Mesenchymal stem cell (in vitro differentiated cells and primary cell): ENCODE data around the gene IGF1R.
A peak's percentile ranks its signal among the peaks of the same experiment; 100 is the strongest.

Source experiments
- DNase-seq: peaks from one replicate; pipeline ENCODE4 v3.0.0-alpha.2; 2013
- H2AFZ ChIP-seq: one replicate; pipeline ENCODE4 v1.6.1; 2013; ENCODE audit warnings: low read depth, mild to moderate bottlenecking, control low read depth, inconsistent platforms, low read length, moderate library complexity
- H2AK5ac ChIP-seq: 2 replicates; pipeline ENCODE4 v1.6.1; 2013; ENCODE audit warnings: low read length, moderate library complexity, mild to moderate bottlenecking, inconsistent platforms; ENCODE audit not compliant: severe bottlenecking
- H2BK120ac ChIP-seq: one replicate; pipeline ENCODE4 v1.6.1; 2013; ENCODE audit warnings: low read depth, mild to moderate bottlenecking, inconsistent platforms, low read length, moderate library complexity
- H2BK12ac ChIP-seq, 2 experiments: one replicate each; pipeline ENCODE4 v1.6.1; 2013; ENCODE audit warnings: inconsistent platforms in 2 of 2, low read length in 2 of 2, mild to moderate bottlenecking in 2 of 2, moderate library complexity in 2 of 2, control low read depth in 1 of 2
- H2BK15ac ChIP-seq: one replicate; pipeline ENCODE4 v1.6.1; 2013; ENCODE audit warnings: mild to moderate bottlenecking, low read depth, inconsistent platforms; ENCODE audit not compliant: poor library complexity, severe bottlenecking
- H2BK5ac ChIP-seq: 2 replicates; pipeline ENCODE4 v1.6.1; 2013; ENCODE audit warnings: low read depth, mild to moderate bottlenecking, low read length, control low read depth, inconsistent platforms; ENCODE audit not compliant: poor library complexity, severe bottlenecking
- H3K14ac ChIP-seq, 2 experiments: one replicate each; pipeline ENCODE4 v1.6.1; 2013; ENCODE audit warnings: inconsistent platforms in 2 of 2, low read length in 2 of 2, control low read depth in 1 of 2, mild to moderate bottlenecking in 1 of 2, moderate library complexity in 1 of 2
- H3K18ac ChIP-seq, 2 experiments: one replicate each; pipeline ENCODE4 v1.6.1; 2013; ENCODE audit warnings: inconsistent platforms in 2 of 2, low read length in 2 of 2, control low read depth in 1 of 2, low read depth in 1 of 2, mild to moderate bottlenecking in 1 of 2
- H3K23ac ChIP-seq, 2 experiments: one replicate each; pipeline ENCODE4 v1.6.1; 2013; ENCODE audit warnings: inconsistent platforms in 2 of 2, low read length in 2 of 2, mild to moderate bottlenecking in 2 of 2, moderate library complexity in 2 of 2, control low read depth in 1 of 2
- H3K27ac ChIP-seq: 2 replicates; pipeline ENCODE4 v1.5.1; 2013; ENCODE audit warnings: mild to moderate bottlenecking, moderate library complexity, low read length, control low read depth, inconsistent platforms; ENCODE audit not compliant: poor library complexity, severe bottlenecking
- H3K27me3 ChIP-seq, 2 experiments: 2 replicates each; pipeline versions ENCODE4 v1.6.1 to v1.7.0; 2013; ENCODE audit warnings: low read length in 2 of 2, mild to moderate bottlenecking in 2 of 2, moderate library complexity in 2 of 2, control low read depth in 1 of 2, inconsistent platforms in 1 of 2; ENCODE audit not compliant: control insufficient read depth in 1 of 2, insufficient read depth in 1 of 2
- H3K36me3 ChIP-seq, 2 experiments: 2 replicates each; pipeline versions ENCODE4 v1.6.1 to v1.7.0; 2013; ENCODE audit warnings: low read length in 2 of 2, control low read depth in 1 of 2, inconsistent platforms in 1 of 2, low read depth in 1 of 2, mild to moderate bottlenecking in 1 of 2; ENCODE audit not compliant: insufficient read depth in 2 of 2, control insufficient read depth in 1 of 2
- H3K4ac ChIP-seq, 2 experiments: one replicate each; pipeline ENCODE4 v1.6.1; 2013; ENCODE audit warnings: inconsistent platforms in 2 of 2, low read length in 2 of 2, mild to moderate bottlenecking in 2 of 2, moderate library complexity in 2 of 2, control low read depth in 1 of 2, low read depth in 1 of 2
- H3K4me1 ChIP-seq: 2 replicates; pipeline ENCODE4 v1.6.1; 2013; ENCODE audit warnings: low read depth, low read length, control low read depth; ENCODE audit not compliant: control insufficient read depth, insufficient read depth
- H3K4me2 ChIP-seq: 2 replicates; pipeline ENCODE4 v1.6.1; 2013; ENCODE audit warnings: low read length, mild to moderate bottlenecking, inconsistent platforms; ENCODE audit not compliant: poor library complexity, severe bottlenecking
- H3K4me3 ChIP-seq, 2 experiments: 2 replicates each; pipeline versions ENCODE4 v1.5.1 to v1.7.0; 2013; ENCODE audit warnings: low read length in 2 of 2, mild to moderate bottlenecking in 2 of 2, control low read depth in 1 of 2, low read depth in 1 of 2; ENCODE audit not compliant: insufficient read depth in 1 of 2
- H3K79me1 ChIP-seq: replicated peaks from 2 replicates; pipeline ENCODE4 v1.6.1; 2013; ENCODE audit warnings: mild to moderate bottlenecking, control low read depth, low read length, inconsistent platforms; ENCODE audit not compliant: poor library complexity, severe bottlenecking
- H3K9ac ChIP-seq: 2 replicates; pipeline ENCODE4 v1.7.0; 2013; ENCODE audit warnings: mild to moderate bottlenecking, low read length, moderate library complexity
- H3K9me3 ChIP-seq: 2 replicates; pipeline ENCODE4 v1.7.0; 2013; ENCODE audit warnings: mild to moderate bottlenecking, low read length; ENCODE audit not compliant: control insufficient read depth
- H4K8ac ChIP-seq: one replicate; pipeline ENCODE4 v1.6.1; 2013; ENCODE audit warnings: inconsistent platforms, mild to moderate bottlenecking, low read length, moderate library complexity
- H4K91ac ChIP-seq: one replicate; pipeline ENCODE4 v1.6.1; 2013; ENCODE audit warnings: mild to moderate bottlenecking, low read length, inconsistent platforms
- WGBS: methylation state at CpG from one replicate; pipeline ENCODE4 v1.1.7; 2013; ENCODE audit warnings: mixed read lengths; 5-methylcytosine and 5-hydroxymethylcytosine counted together

Gene IGF1R

GRCh38 chr15:98794748-98795147 lies 146.4 kb downstream of the IGF1R start:
- no peak overlapping the region for H3K4ac ChIP-seq

GRCh38 chr15:98795980-98796379 lies 147.6 kb downstream of the IGF1R start:
- no peaks in the 10 kb centered on the region for H3K27me3 ChIP-seq
- no peak overlapping the region for H2BK5ac ChIP-seq
- H2BK15ac ChIP-seq, result peak overlapping the region; percentile 19
- no peak overlapping the region for H2BK12ac ChIP-seq
- H3K9me3 ChIP-seq, result no peaks in the 10 kb centered on the region
- peak overlapping the region; percentile 23 to 29 for H3K18ac ChIP-seq
- no peak overlapping the region for H4K8ac ChIP-seq
- H2AFZ ChIP-seq, result no peak overlapping the region
- 91% methylated on average over 10 of the region's 10 CpGs for WGBS
- H3K9ac ChIP-seq, result no peak overlapping the region
- no peak overlapping the region for H4K91ac ChIP-seq
- peak overlapping the region in 1 of 2 experiments; percentile 13 for H3K4ac ChIP-seq
- H3K27ac ChIP-seq, result no peak overlapping the region
- no peak overlapping the region for H3K4me3 ChIP-seq
- no peak overlapping the region for H3K4me2 ChIP-seq
- peak overlapping the region in 1 of 2 experiments; percentile 19 for H3K14ac ChIP-seq
- DNase-seq, result no peak
- H3K4me1 ChIP-seq, result peaks cover 18% of the 10 kb centered on the region
- H3K23ac ChIP-seq, result no peak overlapping the region
- H2BK120ac ChIP-seq, result no peak overlapping the region
- H3K79me1 ChIP-seq, result peaks cover 26% of the 10 kb centered on the region
- H3K36me3 ChIP-seq, result no peaks in the 10 kb centered on the region
- H2AK5ac ChIP-seq, result no peak overlapping the region

More at GRCh38 chr15:98794748-98795147, 146.4 kb downstream of the IGF1R start:
- 57% methylated on average over 2 of the region's 3 CpGs for WGBS
- Histone ChIP-seq H3K18ac (no peak overlapping the region), H3K9ac (no peak overlapping the region), H3K14ac (no peak overlapping the region), H2BK12ac (no peak overlapping the region), H3K23ac (no peak overlapping the region), H3K4me3 (no peak overlapping the region), H4K91ac (no peak overlapping the region), H3K79me1 (peaks cover 33% of the 10 kb centered on the region), H3K36me3 (no peaks in the 10 kb centered on the region), H3K4me2 (no peak overlapping the region), H3K27me3 (no peaks in the 10 kb centered on the region), H4K8ac (no peak overlapping the region), H2BK120ac (no peak overlapping the region), H3K9me3 (no peaks in the 10 kb centered on the region), H2AFZ (no peak overlapping the region), H2BK15ac (no peak overlapping the region), H3K4me1 (peaks cover 16% of the 10 kb centered on the region), H2BK5ac (no peak overlapping the region), H3K27ac (no peak overlapping the region), H2AK5ac (no peak overlapping the region)
- peak; percentile 76 for DNase-seq

DNA sequence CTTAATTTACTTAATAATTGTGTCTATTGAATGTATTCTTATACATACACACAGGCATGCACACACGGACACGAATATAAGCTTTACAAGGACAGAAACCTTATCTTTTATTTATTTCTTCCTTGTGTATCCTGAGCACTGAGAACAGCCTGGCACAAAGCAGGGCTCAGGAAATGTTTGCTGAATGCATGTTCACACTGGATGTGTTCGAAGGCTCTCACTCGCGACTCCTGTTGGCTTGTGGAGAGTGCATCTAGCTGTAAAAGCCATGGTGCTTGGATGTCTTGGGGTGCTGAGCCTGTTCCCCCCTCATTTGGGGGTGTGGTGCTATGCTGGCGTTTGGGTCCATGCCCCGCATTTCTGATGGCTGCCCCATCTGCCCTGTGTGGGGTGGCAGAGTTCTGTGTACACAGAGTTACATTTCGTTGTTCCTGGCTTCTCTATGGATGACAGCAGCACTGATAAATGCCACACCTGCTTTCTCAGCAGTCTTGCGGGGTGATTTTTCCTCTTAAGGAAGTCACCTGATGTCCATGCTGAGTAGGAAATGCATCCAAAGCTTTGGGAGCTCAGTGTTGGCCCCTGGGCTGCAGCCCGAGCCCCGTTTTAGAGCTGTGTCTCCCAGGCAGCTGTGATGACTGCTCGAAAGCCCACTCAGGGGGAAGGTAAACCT lies 148.5 kb downstream of the IGF1R start:
- Histone ChIP-seq H3K4ac (no peak overlapping the region), H2BK5ac (no peak overlapping the region), H3K79me1 (peaks cover 26% of the 10 kb centered on the region), H4K91ac (no peak overlapping the region), H2AFZ (no peak overlapping the region), H3K9me3 (no peaks in the 10 kb centered on the region), H3K27ac (no peak overlapping the region), H2BK12ac (peak overlapping the region in 1 of 2 experiments; percentile 57), H3K27me3 (no peaks in the 10 kb centered on the region), H3K18ac (peak overlapping the region; percentile 13 to 47), H3K4me2 (no peak overlapping the region), H3K36me3 (no peaks in the 10 kb centered on the region), H4K8ac (peak overlapping the region; percentile 1), H3K14ac (peak overlapping the region in 1 of 2 experiments; percentile 29), H3K23ac (no peak overlapping the region), H2BK15ac (no peak overlapping the region), H3K4me3 (no peak overlapping the region), H3K9ac (no peak overlapping the region), H2AK5ac (no peak overlapping the region), H3K4me1 (peaks cover 26% of the 10 kb centered on the region), H2BK120ac (no peak overlapping the region)
- DNase-seq, result no peak
- 89% methylated on average over 12 of the region's 12 CpGs for WGBS

DNA sequence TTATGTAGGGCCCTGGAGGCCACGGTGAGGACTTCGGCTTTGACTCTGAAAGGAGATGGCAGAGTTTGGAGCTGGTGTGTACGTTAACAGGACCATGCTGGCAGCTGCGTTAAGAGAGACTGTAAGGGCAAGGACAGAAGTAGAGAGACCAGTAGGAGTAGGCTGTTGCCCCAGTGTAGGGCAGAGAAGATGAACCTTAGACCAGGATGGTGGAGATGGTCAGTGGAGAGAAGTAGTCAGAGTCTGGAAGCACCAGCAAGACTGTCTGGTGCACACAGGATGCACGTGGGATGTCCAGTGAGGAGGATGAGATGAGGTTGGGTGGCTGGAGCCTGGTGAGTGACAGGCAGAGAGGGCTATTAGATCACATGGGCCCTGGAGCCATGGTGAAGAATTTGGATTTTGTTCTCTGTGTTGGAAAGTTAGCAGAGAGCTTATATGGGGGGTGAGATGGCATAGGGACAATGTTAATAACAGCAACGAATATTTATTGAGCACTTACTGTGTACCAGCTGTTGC lies 150.1 kb downstream of the IGF1R start:
- Histone ChIP-seq H3K4ac (peak overlapping the region in 1 of 2 experiments; percentile 42), H3K79me1 (peaks cover 26% of the 10 kb centered on the region), H4K91ac (peak overlapping the region; percentile 72), H3K14ac (peak overlapping the region in 1 of 2 experiments; percentile 30), H3K4me3 (no peak overlapping the region), H2BK120ac (no peak overlapping the region), H3K4me2 (no peak overlapping the region), H3K27ac (no peak overlapping the region), H3K4me1 (peaks cover 32% of the 10 kb centered on the region), H3K9ac (no peak overlapping the region), H2AFZ (no peak overlapping the region), H4K8ac (no peak overlapping the region), H3K23ac (peak overlapping the region in 1 of 2 experiments; percentile 3), H2BK15ac (no peak overlapping the region), H3K18ac (peak overlapping the region; percentile 23 to 86), H2BK12ac (peak overlapping the region; percentile 85 to 88), H3K27me3 (no peaks in the 10 kb centered on the region), H3K9me3 (no peaks in the 10 kb centered on the region), H2BK5ac (no peak overlapping the region), H2AK5ac (no peak overlapping the region), H3K36me3 (no peaks in the 10 kb centered on the region)
- WGBS, result 90% methylated on average over 6 of the region's 6 CpGs
- no peak for DNase-seq
